GM19239 (cell line): ENCODE results near the gene PKD2L1.
"Not testable (repeated sequence)": the region's sequence is repeated elsewhere in the genome, so short reads cannot be mapped to it uniquely, and the experiment has no call there.

Experiments used
- DNase-seq: peaks from one replicate; pipeline ENCODE4 v3.0.0; 2011; ENCODE audit warnings: low spot score; ENCODE audit not compliant: insufficient read length
- FAIRE-seq: peaks from 2 replicates; lab custom pipeline; 2011; peaks lifted over from hg19 to GRCh38; lab: Jason Lieb, UNC

Gene PKD2L1

DNA sequence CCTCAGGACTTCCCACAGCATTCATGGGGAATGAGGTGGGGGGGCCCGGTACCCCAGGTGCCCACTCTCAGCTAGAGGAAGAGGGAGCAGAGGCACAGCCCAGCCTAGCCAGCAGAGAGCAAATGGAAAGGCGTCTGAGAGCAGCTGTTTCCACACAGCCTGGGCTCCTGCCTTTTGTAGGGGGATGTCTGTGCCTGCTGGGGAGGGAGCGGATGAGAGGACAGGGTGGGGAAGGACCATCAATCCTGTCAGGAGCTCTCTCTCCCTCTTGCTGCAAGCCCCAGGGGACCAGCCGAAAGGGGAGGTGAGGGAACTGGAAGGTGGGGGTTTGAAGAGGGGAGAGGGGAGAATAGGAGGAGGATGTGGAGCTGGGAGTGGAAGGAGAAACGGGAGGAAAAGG, at the start of gene PKD2L1:
Gene PKD2L1, minus strand, starts transcription at position 150 of the 400 bp plus-strand sequence. Its CDS starts 125 bp downstream, at position 25.
- DNase-seq: no peak
- no peak for FAIRE-seq

GRCh38 chr10:100377830-100378229, 47.8 kb upstream of the PKD2L1 start:
- DNase-seq (no peak), FAIRE-seq (no peak)

DNA sequence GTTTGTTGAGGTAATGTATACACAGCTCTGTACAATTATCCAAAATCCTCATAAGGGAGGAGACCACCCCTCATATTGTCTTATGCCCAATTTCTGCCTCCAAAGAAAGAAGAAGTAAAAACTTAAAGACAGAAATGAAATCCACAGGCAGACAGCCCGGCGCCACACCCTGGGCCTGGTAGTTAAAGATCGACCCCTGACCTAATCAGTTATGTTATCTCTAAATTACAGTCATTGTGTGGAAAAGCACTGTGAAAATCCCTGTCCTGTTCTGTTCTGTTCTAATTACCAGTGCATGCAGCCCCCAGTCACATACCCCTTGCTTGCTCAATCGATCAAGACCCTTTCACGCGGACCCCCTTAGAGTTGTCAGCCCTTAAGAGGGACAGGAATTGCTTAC, 46.6 kb upstream of the PKD2L1 start:
- FAIRE-seq, DNase-seq: not testable (repeated sequence)

DNA sequence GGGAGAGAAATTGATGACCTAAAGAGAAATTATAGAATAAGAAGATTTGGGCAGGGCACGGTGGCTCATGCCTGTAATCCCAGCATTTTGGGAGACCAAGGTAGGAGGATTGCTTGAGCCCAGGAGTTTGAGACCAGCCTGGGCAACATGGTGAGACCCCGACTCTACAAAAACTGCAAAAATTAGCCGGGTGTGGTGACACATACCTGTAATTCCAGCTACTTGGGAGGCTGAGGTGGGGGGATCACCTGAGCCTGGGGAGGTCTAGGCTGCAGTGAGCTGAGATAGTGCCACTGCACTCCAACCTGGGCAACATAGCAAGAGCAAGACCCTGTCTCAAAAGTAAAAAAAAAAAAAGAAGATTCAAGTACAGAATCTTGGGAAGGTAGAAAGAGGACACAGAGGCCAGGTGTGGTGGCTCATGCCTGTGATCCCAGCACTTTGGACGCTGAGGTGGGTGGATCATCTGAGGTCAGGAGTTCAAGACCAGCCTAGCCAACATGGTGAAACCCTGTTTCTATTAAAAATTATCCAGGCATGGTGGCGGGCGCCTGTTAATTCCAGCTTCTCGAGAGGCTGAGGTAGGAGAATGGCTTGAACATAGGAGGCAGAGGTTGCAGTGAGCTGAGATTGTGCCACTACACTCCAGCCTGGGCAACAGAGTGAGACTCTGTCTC, 44.8 kb upstream of the PKD2L1 start:
- not testable (repeated sequence) for FAIRE-seq, DNase-seq

DNA sequence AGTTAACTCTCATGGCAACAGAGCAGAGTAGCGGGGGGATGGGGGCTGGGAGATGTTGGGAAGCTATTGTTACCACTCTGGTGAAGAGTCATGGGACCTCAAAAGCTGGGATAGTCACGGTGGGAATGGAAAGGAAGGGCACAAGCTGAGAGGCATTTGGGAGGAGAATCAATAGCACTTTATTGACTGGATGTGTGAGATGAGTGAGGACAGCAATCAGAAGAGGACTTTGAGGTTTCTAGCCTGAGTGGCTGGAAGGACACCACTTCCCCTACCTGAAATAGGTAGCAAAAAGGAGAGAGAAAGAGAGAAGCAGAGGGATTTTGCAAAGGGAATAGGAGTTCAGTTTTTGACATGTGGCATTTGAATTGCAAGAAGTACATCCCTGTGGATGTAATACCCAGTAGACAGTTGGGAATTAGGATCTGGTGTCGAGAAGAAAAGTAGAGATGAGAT, 44.2 kb upstream of the PKD2L1 start:
- no peak for DNase-seq
- no peak for FAIRE-seq

- DNase-seq: peak; percentile 81
- FAIRE-seq: peak; percentile 96
Measured at GRCh38 chr10:100373298-100374199, 43.5 kb upstream of the PKD2L1 start.

DNA sequence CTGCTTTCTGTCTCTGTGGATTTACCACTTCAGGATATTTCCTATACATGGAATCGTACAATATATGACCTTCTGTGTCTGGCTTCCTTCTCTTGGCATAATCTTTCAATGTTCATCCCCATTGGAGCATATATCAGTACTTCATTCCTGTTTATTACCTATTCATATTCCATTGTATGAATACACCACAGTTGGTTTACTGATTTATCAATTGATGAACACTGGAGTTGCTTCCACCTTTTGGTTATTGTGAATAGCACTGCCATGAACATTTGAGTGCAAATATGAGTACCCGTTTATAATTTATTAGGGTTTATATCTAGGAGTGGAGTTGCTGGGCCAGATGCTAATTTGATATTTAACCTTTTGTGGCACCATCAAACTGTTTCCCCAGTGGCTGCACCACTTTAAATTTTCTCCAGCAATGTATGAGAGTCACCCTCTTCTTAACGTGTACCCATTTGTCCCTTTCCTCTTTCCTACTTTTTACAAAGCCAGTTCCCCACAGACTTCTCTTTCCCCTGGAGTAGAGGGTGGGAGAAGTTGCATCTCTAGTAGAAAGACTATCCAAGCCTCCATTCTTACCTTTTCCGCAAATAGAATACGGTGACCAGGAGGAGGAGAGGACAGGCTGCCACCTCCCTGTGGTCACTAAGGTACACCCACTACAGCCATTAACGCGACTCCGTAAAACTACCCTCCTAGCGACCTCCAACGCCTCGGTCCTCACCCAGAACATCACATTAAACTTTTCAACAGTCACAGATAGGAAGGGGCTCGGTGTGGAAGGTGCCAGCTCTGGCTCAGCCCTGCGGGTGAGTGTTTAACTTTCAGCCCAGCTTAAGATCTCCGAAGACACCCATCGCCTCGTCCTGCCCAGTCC, 42.6 kb upstream of the PKD2L1 start:
- DNase-seq: no peak
- no peak for FAIRE-seq

- DNase-seq (no peak), FAIRE-seq (no peak)
Measured at GRCh38 chr10:100371482-100372027, 41.5 kb upstream of the PKD2L1 start.

DNA sequence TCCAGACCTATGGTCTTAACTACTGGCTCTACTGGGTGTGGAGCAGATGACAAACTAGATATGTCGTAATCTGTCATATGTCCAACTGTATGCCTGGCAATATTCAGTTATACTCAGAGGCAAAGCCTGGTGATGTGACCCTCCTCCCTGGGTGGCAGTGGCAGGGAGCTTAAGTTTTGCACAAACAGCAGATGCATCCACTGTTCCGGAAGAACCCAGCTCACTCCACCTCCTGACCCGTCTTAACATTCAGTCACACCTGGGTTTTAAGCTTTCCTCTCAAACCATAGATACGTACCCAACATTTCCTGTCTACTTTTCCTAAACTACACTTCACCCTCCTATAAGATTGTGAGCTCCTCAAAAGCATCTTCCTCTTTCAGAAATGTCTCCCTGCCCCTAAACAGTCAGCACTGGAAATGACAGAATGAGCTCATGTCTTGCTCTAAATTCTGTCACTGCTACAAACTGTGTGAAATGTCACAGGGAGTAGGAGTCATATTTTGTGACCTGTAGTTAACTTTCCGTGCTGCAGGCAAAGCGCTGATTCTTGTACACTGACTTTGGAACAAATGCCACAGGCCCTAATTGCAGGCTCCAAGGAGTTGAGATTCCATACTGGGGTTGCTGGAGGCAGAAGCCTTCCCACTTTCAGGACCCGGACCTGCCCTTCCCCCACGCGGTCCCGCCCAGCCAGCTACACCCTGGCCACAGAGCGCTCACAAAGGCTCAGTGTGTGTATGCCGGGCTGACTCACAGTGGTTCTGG, 40.9 kb upstream of the PKD2L1 start:
- FAIRE-seq (peak; percentile 82), DNase-seq (no peak)

- no peak for FAIRE-seq
- no peak for DNase-seq
Measured at GRCh38 chr10:100368721-100369120, 38.7 kb upstream of the PKD2L1 start.

- DNase-seq (no peak), FAIRE-seq (no peak)
Measured at GRCh38 chr10:100364735-100365391, 34.8 kb upstream of the PKD2L1 start.

- DNase-seq (no peak), FAIRE-seq (no peak)
Measured at GRCh38 chr10:100364175-100364574, 34.1 kb upstream of the PKD2L1 start.

DNA sequence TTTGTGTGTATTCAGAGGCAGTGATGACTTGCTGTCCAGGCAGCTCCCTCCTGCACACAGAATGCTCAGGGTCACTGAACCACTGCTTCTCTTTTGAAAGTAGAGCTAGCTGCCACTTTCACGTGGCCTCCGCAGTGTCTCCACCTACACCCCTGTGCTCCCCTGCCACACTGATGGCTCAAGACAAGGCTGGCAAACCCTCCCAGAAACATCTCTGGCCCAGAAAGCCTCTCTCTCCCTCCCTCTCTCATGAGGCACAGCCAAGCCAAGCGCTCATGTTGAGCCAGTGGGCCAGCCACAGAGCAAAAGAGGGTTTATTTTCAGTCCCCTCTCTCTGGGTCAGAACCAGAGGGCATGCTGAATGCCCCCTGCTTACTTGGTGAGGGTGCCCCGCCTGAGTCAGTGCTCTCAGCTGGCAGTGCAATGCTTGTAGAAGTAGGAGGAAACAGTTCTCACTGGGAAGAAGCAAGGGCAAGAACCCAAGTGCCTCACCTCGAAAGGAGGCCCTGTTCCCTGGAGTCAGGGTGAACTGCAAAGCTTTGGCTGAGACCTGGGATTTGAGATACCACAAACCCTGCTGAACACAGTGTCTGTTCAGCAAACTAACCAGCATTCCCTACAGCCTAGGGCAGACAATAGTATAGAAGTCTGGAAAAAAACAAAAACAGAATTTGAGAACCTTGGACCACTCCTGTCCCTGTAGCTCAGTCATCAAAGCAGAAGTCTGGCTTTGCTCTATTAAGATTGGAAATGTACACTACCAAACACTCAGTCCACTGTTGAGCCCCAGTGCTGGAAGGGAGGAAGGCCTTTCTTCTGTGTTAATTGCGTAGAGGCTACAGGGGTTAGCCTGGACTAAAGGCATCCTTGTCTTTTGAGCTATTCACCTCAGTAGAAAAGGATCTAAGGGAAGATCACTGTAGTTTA, 32.8 kb upstream of the PKD2L1 start:
- DNase-seq (no peak), FAIRE-seq (no peak)

GRCh38 chr10:100360234-100360633, 30.2 kb upstream of the PKD2L1 start:
- no peak for DNase-seq
- FAIRE-seq: no peak

DNA sequence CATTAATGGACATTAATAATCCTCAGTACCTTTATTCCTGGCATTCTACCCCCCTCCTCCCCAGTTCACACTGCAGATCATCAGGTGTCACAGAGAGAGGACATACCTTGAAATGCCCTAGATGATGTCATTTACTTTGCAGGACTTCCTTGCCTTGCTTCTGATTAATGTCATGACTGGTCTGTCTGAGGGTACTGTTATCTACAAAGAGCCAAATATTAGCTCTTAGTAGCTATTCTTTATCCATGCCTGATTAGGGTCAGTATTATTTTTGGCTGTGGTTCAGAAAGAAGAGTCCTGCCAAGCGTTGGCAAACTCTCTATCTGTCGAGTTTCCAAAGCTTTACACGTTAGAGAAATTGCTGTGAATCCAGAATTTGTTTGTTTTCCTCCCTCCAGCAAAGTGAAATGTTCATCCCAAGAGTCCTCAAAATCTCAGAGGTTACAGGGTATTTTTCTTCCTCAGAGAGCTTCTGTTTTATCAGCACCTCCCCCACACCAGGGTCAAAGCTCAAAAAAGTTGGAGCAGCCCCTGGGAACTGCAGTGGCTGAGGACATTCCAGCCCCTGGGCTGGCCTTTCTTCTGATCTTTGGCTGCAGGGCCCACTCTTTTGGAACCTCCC, 29.6 kb upstream of the PKD2L1 start:
- no peak for DNase-seq
- no peak for FAIRE-seq

GRCh38 chr10:100359030-100359432, 29.0 kb upstream of the PKD2L1 start:
- FAIRE-seq: no peak
- no peak for DNase-seq
